OCI-LY1 (cell line): ENCODE data around the gene FHIT.

Source experiments
- EZH2 ChIP-seq: fragments of 200-600 bp; sonication (generic), shearing (Covaris generic); IDR thresholded peaks from 2 replicates; pipeline ENCODE4 v1.8.0; 2017; ENCODE audit warnings: borderline replicate concordance, mixed run types, mild to moderate bottlenecking, antibody characterized with exemption, low read length, moderate library complexity, mixed read lengths
- TF ChIP-seq, protein P1 (sequence below): fragments of 200-600 bp; sonication (generic), shearing (Covaris generic); IDR thresholded peaks from 2 replicates; pipeline ENCODE4 v1.5.1; 2017; ENCODE audit warnings: mild to moderate bottlenecking, antibody characterized with exemption, low read length, moderate library complexity, mixed read lengths

- TF ChIP-seq, protein P1, sequence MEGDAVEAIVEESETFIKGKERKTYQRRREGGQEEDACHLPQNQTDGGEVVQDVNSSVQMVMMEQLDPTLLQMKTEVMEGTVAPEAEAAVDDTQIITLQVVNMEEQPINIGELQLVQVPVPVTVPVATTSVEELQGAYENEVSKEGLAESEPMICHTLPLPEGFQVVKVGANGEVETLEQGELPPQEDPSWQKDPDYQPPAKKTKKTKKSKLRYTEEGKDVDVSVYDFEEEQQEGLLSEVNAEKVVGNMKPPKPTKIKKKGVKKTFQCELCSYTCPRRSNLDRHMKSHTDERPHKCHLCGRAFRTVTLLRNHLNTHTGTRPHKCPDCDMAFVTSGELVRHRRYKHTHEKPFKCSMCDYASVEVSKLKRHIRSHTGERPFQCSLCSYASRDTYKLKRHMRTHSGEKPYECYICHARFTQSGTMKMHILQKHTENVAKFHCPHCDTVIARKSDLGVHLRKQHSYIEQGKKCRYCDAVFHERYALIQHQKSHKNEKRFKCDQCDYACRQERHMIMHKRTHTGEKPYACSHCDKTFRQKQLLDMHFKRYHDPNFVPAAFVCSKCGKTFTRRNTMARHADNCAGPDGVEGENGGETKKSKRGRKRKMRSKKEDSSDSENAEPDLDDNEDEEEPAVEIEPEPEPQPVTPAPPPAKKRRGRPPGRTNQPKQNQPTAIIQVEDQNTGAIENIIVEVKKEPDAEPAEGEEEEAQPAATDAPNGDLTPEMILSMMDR: no peak
- TF ChIP-seq EZH2: no peak
These were observed 628.9 kb downstream of the FHIT start for GRCh38 chr3:60622349-60622748.
